ENCODE results near the gene FGF4. TPM values are rescaled to one million over a fixed set of nuclear protein-coding genes. Genes with fewer than 3 reads are reported as not detected.

Gene FGF4
- total RNA-seq, 2 experiments from 2014 or later: not detected

GRCh38 chr11:69734367-69734766 is 40.8 kb downstream of the FGF4 start:
- H3K4me3 ChIP-seq (ENCODE audit: low read depth, low read length, poor library complexity, severe bottlenecking): no peak overlapping the region
- no peak overlapping the region for H2AFZ ChIP-seq (ENCODE audit: low read length)
- H3K27ac ChIP-seq (ENCODE audit: low read depth, low read length, poor library complexity, severe bottlenecking): no peak overlapping the region
- no peaks in the 10 kb centered on the region for H4K20me1 ChIP-seq (ENCODE audit: insufficient read depth, low read length)
- BruUV-seq (replicated peaks): no TSS peak
- no peaks in the 10 kb centered on the region for H3K79me2 ChIP-seq (ENCODE audit: insufficient read depth, low read depth, low read length)
- H3K36me3 ChIP-seq (ENCODE audit: insufficient read depth, low read length): no peaks in the 10 kb centered on the region
- POLR2A ChIA-PET: no interaction called here
- no peaks in the 10 kb centered on the region for H3K4me1 ChIP-seq (ENCODE audit: insufficient read depth, low read length, poor library complexity, severe bottlenecking)
- no peaks in the 10 kb centered on the region for H3K9me3 ChIP-seq (ENCODE audit: low read length)
- intact Hi-C loops (cut with micrococcal nuclease; ENCODE audit: unreplicated experiment): no loop called here
- DNase-seq (ENCODE audit: low spot score): no peak
- H3K9me2 ChIP-seq (ENCODE audit: insufficient read depth, low read length): no peaks in the 10 kb centered on the region
- no peak for TF ChIP-seq CTCF (conservative IDR thresholded peaks at IDR 0.05; ENCODE audit: low read length)
- TF ChIP-seq EZH2phosphoT487 (IDR thresholded peaks at IDR 0.05; ENCODE audit: borderline replicate concordance, low read depth, low read length): no peak
- CTCF ChIA-PET (ENCODE audit: unreplicated experiment): no interaction called here
- H3K4me2 ChIP-seq (ENCODE audit: low read length): no peak overlapping the region

DNA sequence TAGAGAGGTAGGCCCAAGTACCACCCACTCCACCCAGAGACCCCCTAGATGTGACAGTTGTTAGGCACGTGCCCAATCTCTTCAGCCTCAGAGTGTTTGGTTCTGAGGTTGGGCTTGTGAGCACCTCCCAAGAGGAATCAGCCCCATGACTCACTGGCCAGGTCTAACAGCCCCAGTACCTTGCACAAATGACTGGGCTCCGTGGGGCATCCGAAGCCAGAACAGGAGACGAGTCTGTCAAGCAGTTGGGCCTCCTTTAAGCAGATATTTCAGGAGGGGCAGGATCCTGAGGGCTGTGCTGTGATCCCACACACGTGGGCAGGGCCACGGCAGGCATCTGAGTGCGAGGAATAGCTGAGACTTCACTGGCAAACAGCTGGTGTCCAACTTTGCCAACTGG is 42.2 kb downstream of the FGF4 start:
- TF ChIP-seq EZH2phosphoT487 (IDR thresholded peaks at IDR 0.05; ENCODE audit: borderline replicate concordance, low read depth, low read length) (no peak), CTCF (conservative IDR thresholded peaks at IDR 0.05; ENCODE audit: low read length) (no peak)

DNA sequence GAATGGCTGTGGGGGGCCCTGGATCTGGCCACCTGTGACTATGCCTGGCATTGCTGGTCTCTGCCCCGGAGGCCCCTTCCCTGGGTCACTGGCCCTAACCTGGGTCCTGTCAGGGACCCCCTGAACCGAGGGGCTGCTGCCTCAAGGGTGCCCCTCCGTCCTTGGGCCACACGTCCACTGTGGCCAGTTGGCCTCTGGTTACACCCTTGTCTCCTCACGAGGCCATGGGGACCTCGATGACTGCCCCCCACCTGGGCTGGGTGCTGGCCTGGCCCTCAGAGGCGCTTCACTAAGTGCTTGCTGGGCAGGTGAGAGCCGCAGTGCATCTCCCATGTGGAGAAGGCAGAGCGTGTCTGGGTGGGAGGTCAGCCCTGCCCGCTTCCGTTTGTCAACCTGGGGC is 44.0 kb downstream of the FGF4 start:
- CTCF ChIA-PET (ENCODE audit: unreplicated experiment): no interaction called here
- BruUV-seq (replicated peaks): no TSS peak

More for the DNA sequence above, 42.2 kb downstream of the FGF4 start:
- intact Hi-C loops (cut with micrococcal nuclease; ENCODE audit: unreplicated experiment): no loop called here
- no peaks in the 10 kb centered on the region for H4K20me1 ChIP-seq (ENCODE audit: insufficient read depth, low read length)
- H3K27ac ChIP-seq (ENCODE audit: low read depth, low read length, poor library complexity, severe bottlenecking): no peak overlapping the region
- no peak overlapping the region for H3K4me2 ChIP-seq (ENCODE audit: low read length)
- ChIA-PET CTCF (ENCODE audit: unreplicated experiment) (no interaction called here), POLR2A (no interaction called here)
- H3K36me3 ChIP-seq (ENCODE audit: insufficient read depth, low read length): no peaks in the 10 kb centered on the region
- H3K9me2 ChIP-seq (ENCODE audit: insufficient read depth, low read length): no peaks in the 10 kb centered on the region
- no peaks in the 10 kb centered on the region for H3K9me3 ChIP-seq (ENCODE audit: low read length)
- no peaks in the 10 kb centered on the region for H3K79me2 ChIP-seq (ENCODE audit: insufficient read depth, low read depth, low read length)
- no peak for DNase-seq (ENCODE audit: low spot score)
- H2AFZ ChIP-seq (ENCODE audit: low read length): no peak overlapping the region
- no peaks in the 10 kb centered on the region for H3K4me1 ChIP-seq (ENCODE audit: insufficient read depth, low read length, poor library complexity, severe bottlenecking)
- no TSS peak for BruUV-seq (replicated peaks)
- no peak overlapping the region for H3K4me3 ChIP-seq (ENCODE audit: low read depth, low read length, poor library complexity, severe bottlenecking)

More for the DNA sequence above, 44.0 kb downstream of the FGF4 start:
- intact Hi-C loops (cut with micrococcal nuclease; ENCODE audit: unreplicated experiment): no loop called here
- H3K4me3 ChIP-seq (ENCODE audit: low read depth, low read length, poor library complexity, severe bottlenecking): no peak overlapping the region
- no peaks in the 10 kb centered on the region for H3K9me3 ChIP-seq (ENCODE audit: low read length)
- H3K27ac ChIP-seq (ENCODE audit: low read depth, low read length, poor library complexity, severe bottlenecking): no peak overlapping the region
- POLR2A ChIA-PET: no interaction called here
- no peaks in the 10 kb centered on the region for H3K36me3 ChIP-seq (ENCODE audit: insufficient read depth, low read length)
- no peaks in the 10 kb centered on the region for H3K79me2 ChIP-seq (ENCODE audit: insufficient read depth, low read depth, low read length)
- no peak for DNase-seq (ENCODE audit: low spot score)
- H3K4me1 ChIP-seq (ENCODE audit: insufficient read depth, low read length, poor library complexity, severe bottlenecking): no peaks in the 10 kb centered on the region
- H3K9me2 ChIP-seq (ENCODE audit: insufficient read depth, low read length): no peaks in the 10 kb centered on the region
- H3K4me2 ChIP-seq (ENCODE audit: low read length): no peak overlapping the region
- H4K20me1 ChIP-seq (ENCODE audit: insufficient read depth, low read length): no peaks in the 10 kb centered on the region
- H2AFZ ChIP-seq (ENCODE audit: low read length): no peak overlapping the region
- TF ChIP-seq EZH2phosphoT487 (IDR thresholded peaks at IDR 0.05; ENCODE audit: borderline replicate concordance, low read depth, low read length) (no peak), CTCF (conservative IDR thresholded peaks at IDR 0.05; ENCODE audit: low read length) (no peak)
